Activated T-cell treated with anti-CD3 and anti-CD28 coated beads, Interleukin-2, amount 50 U/mL, for 72 hours (primary cell): ENCODE data around the gene ODAD3. TPM values are rescaled to one million over a fixed set of nuclear protein-coding genes. Genes with fewer than 3 reads are reported as not detected.
"Not testable (repeated sequence)": the region's sequence is repeated elsewhere in the genome, so short reads cannot be mapped to it uniquely, and the experiment has no call there.

Experiments
- ATAC-seq, 2 donors: fragments of 150-1000 bp; cut with Tn5 transposase; replicated peaks in 1 of 2; 2 replicates each; pipeline ENCODE4 v1.10.0; 2021; ENCODE audit warnings: moderate library complexity in 2 of 2, mild to moderate bottlenecking in 1 of 2
- DNase-seq, 2 donors: peaks; one replicate each; pipeline ENCODE4 v3.0.0; 2021 to 2022; ENCODE audit warnings: mixed read lengths in 1 of 2
- H3K27ac Mint-ChIP-seq: one replicate; pipeline ENCODE4 v1.8.0; 2022; ENCODE audit warnings: mild to moderate bottlenecking, moderate library complexity, mixed read lengths
- H3K27me3 Mint-ChIP-seq: one replicate; pipeline ENCODE4 v1.8.0; 2022; ENCODE audit warnings: low read depth, mixed read lengths
- H3K36me3 Mint-ChIP-seq, 2 donors: one replicate each; pipeline ENCODE4 v1.8.0; 2022; ENCODE audit warnings: mixed read lengths in 2 of 2, mild to moderate bottlenecking in 1 of 2; ENCODE audit not compliant: insufficient read depth in 2 of 2
- H3K4me1 Mint-ChIP-seq: one replicate; pipeline ENCODE4 v1.8.0; 2022; ENCODE audit warnings: low read depth, mixed read lengths
- H3K4me3 Mint-ChIP-seq, 2 donors: one replicate each; pipeline ENCODE4 v1.8.0; 2022; ENCODE audit warnings: mild to moderate bottlenecking in 2 of 2, mixed read lengths in 2 of 2, moderate library complexity in 2 of 2
- H3K9me3 Mint-ChIP-seq, 2 donors: one replicate each; pipeline ENCODE4 v1.8.0; 2022; ENCODE audit warnings: mixed read lengths in 2 of 2
- total RNA-seq, 2 donors: library from RNA; stranded (reverse); gene quantifications; one replicate each; pipeline ENCODE4 v1.2.3, GENCODE V29; 2022

The ODAD3 gene
- total RNA-seq, 2 donors from 2014 or later: 0.16 to 0.50 TPM

DNA sequence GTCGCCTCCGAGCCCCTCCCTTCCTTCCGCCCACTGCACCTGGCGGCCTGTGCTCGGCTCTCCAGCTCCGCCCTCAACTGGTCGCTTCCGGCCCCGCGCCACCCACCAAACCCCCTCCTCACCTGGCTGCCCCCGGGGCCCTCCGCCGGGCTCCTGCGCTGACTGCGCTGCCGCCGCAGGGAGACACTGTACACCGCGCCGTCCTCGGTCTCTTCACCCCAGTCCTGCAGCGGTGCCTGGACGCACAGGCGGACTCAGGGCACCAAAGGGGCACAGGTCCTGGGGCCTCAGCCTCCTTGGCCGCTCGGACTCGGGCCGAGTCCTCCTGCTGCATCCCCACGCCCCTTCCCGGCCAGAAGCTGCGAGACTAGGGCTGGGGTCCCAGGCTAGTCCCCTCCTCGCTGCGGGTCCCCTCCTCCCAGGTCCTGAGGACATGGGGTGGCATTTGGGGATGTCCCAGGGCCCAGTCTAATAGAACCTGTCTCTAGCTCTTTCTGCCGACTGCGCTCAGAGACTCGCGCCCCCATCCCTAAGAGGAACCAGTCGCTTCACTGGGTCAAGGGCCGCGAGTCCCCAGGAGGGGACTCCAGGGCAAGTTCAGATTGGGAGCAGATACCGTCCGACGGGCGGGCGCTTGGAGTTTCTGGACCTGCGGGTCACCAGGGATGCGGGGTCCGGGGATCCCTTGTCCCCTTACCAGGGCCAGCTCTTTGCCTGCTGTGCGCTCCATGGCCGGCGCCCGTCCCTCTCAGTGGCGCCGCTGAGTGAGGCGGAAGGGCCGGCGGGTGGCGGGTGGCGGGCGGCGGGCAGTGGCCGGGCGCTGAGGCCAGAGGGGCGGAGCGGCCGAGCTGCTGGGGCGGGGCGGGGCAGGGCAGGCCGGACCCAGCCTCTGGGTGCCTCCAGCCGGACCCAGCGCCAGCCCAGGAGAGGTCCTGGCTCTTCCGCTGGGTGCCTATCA is 16.1 kb downstream of the ODAD3 start, which contains the start of gene RGL3:
Gene RGL3, minus strand, starts transcription at position 766 of the 958 bp plus-strand sequence. Its CDS starts 36 bp downstream, at position 730.
- Mint-ChIP-seq H3K4me3 (peak within 1 kb of the TSS; percentile 39 to 84), H3K27ac (no peak within 1 kb of the TSS), H3K4me1 (peaks cover 41% of the 10 kb centered on the region), H3K36me3 (no peaks in the 10 kb centered on the region), H3K27me3 (peaks cover 65% of the 10 kb centered on the region), H3K9me3 (no peaks in the 10 kb centered on the region)
- DNase-seq (no peak), ATAC-seq (no peak)

DNA sequence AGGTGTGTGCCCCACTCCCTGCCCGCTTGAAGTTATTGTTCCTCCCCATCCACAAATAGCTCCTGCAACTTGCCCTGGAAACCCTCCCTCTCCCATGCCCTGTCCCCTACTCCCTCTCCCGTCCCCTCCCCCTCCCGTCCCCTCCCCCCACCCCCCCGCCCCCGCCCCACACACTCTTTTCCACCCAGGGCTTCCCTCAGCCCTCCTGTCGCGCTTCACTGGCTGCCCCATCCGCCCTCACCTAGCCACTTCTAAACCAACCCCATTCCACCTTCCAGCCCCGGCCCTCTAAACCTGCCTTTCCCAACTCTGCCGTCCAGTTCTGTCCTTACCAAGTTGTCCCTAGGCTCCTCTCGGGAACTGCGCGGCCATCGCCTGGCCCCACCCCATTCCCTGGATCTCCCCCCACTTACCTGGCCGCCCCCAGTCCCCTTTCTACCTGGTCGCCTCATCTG is 16.8 kb downstream of the ODAD3 start:
- Mint-ChIP-seq H3K4me3 (no peak overlapping the region), H3K4me1 (peaks cover 34% of the 10 kb centered on the region), H3K9me3 (no peaks in the 10 kb centered on the region), H3K27me3 (peaks cover 58% of the 10 kb centered on the region), H3K27ac (no peak overlapping the region), H3K36me3 (no peaks in the 10 kb centered on the region)
- DNase-seq (no peak), ATAC-seq (no peak)

DNA sequence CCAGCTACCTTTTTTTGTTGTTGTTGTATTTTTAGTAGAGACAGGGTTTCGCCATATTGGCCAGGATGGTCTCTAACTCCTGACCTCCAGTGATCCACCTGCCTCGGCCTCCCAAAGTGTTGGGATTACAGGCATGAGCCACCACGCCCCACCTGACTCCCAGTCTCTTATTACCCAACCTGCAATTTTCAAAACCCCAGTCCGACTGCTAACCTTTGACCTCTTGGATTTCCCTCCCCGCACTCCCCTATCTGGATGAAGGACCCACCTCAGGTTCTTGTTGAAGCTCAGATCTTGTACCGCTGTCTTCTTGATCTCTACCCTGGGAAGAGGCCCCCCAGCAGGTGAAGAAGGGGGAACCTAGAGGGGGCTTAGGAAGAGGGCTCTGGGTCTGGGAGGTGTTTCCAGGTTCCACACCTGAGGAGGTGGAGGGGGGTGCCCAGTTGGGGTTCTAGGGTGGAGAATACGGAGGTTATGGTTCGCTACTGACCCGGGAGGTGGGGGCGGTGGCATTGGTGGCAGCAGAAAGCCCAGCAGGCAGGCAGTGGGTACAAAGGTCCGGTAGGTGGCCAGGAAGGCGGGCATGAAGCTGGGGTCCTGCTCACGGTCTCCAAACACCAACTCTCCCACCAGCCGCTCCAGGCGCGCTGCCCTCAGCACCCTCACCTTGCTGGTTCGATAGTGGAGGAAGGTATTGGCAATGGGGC is 18.4 kb downstream of the ODAD3 start:
- peaks cover 17% of the 10 kb centered on the region for H3K4me1 Mint-ChIP-seq
- ATAC-seq: no peak
- no peak for DNase-seq
- no peaks in the 10 kb centered on the region for H3K36me3 Mint-ChIP-seq
- H3K27me3 Mint-ChIP-seq: peaks cover 44% of the 10 kb centered on the region
- no peak overlapping the region for H3K27ac Mint-ChIP-seq
- H3K4me3 Mint-ChIP-seq: no peak overlapping the region
- no peaks in the 10 kb centered on the region for H3K9me3 Mint-ChIP-seq

DNA sequence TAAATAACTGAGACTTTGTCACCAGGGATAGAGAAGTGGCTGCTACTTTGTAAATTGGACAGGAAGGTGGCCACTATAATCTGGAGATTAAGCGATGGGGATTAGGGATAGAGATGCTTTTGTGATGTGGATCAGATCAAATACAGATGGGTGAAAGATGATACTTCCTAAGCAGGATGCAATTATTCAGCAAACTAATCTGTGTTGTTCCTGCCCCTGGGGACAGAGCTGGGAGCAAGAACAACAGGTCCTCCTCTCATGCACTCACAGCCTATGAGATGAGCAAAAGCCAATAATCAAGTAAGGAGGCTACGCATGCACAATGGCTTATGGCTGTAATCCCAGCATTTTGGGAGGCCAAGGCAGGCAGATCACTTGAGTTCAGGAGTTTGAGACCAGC is 20.4 kb downstream of the ODAD3 start:
- DNase-seq (no peak), ATAC-seq (no peak)
- H3K9me3 Mint-ChIP-seq: no peaks in the 10 kb centered on the region
- no peaks in the 10 kb centered on the region for H3K36me3 Mint-ChIP-seq
- H3K27me3 Mint-ChIP-seq: peaks cover 26% of the 10 kb centered on the region
- no peak overlapping the region for H3K27ac Mint-ChIP-seq
- H3K4me1 Mint-ChIP-seq: peaks cover under 1% of the 10 kb centered on the region
- H3K4me3 Mint-ChIP-seq: no peak overlapping the region

DNA sequence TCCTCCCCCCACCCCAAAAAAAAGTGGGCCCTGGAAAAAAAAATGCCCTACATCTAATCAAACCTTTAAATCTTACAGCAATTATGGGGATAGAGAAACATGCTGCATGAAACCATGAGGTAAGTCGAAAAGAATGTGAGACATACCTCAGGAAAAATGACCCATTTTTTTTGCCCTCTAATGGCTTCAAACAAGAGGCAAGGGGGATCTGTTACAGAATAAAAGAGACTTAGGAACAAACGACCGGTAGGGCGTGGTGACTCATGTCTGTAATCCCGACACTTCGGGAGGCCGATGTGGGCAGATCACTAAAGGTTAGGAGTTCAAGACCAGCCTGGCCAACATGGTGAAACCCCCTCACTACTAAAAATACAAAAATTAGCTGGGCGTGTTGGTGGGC is 24.2 kb downstream of the ODAD3 start:
- Mint-ChIP-seq H3K27me3 (peaks cover 8% of the 10 kb centered on the region), H3K27ac (no peak overlapping the region), H3K36me3 (no peaks in the 10 kb centered on the region), H3K4me3 (no peak overlapping the region), H3K9me3 (no peaks in the 10 kb centered on the region), H3K4me1 (no peaks in the 10 kb centered on the region)
- DNase-seq (no peak), ATAC-seq (no peak)

DNA sequence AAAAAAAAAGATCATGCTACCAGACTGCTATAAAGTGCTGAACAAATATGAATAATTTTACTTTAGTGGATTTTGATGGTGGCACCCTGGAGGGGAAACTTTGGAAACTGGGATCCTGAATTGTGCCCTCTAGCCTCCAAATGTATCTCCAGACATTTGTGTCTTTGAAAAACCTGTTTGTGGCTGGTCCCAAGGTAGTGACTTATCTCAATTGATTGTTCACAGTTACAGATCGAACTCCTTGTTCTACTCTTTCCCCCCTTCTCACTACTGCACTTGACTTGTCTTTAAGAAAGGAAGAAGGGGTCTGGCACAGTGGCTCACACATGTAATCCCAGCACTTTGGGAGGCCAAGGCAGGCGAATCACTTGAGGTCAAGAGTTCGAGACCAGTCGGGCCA is 26.3 kb downstream of the ODAD3 start:
- H3K4me1 Mint-ChIP-seq: no peaks in the 10 kb centered on the region
- no peaks in the 10 kb centered on the region for H3K9me3 Mint-ChIP-seq
- ATAC-seq (no peak), DNase-seq (no peak)
- no peak overlapping the region for H3K4me3 Mint-ChIP-seq
- no peaks in the 10 kb centered on the region for H3K36me3 Mint-ChIP-seq
- no peak overlapping the region for H3K27ac Mint-ChIP-seq
- peaks cover 8% of the 10 kb centered on the region for H3K27me3 Mint-ChIP-seq

DNA sequence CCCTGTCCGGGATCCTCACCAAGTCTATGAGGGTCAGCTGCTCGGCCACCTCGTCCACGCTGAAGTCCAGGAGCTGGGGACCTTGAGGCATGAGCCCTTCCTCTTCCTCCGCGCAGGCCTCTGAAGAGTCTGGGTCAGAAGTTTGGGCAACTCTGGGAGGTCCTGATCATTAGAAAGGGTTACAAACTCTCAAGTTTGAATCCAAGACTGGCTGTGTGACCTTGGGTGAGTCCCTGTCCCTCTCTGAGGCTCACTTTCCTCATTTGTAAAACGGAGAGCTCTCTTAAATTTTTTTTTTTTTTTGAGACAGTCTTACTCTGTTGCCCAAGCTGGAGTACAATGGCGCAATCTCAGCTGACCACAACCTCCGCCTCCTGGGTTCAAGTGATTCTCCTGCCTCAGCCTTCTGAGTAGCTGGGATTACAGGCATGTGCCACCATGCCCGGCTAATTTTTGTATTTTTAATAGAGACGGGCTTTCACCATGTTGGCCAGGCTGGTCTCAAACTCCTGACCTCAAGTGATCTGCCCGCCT is 28.2 kb downstream of the ODAD3 start:
- ATAC-seq, H3K27me3 Mint-ChIP-seq, H3K9me3 Mint-ChIP-seq, DNase-seq, H3K4me1 Mint-ChIP-seq, H3K36me3 Mint-ChIP-seq, H3K4me3 Mint-ChIP-seq, H3K27ac Mint-ChIP-seq: not testable (repeated sequence)

DNA sequence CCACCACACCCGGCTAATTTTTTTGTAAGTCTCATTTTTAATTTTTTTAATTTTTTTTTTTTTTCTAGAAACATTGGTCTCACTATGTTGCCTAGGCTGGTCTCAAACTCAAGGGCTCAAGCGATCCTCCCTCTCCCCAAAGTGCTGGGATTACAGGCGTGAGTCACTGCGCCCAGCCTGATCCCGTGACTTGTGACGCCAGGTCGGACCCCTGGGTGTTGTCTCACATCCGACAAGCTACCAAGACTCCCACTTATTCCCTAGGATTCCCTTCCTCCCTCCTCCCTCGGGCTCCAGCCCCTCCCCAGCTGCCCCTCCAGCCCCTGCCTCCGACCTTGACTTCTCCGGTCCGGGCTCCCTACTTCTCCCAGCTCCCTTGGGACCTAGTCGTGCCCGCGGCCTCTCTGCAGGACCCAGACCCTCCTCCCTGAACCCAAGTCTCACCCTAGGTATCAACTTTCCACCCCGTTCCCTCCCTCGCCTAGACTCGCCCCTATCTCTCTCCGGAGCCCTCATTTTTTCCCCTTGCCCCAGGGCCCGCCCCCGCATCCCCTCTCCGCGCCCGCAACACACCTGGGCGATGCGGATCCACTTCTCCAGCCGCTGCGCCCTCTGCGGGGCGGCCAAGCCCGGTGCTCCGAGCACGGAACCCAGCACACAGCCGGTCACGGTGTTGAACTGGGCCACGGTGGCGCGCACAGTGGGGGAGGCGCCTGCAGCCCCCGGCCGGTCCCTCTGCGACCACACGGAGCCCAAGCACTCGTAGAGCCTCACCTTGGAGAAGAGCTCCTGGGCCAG is 28.9 kb downstream of the ODAD3 start:
- peak; percentile 41 to 53 for DNase-seq
- peak; percentile 70 to 71 for ATAC-seq
- Mint-ChIP-seq H3K4me1 (no peaks in the 10 kb centered on the region), H3K4me3 (no peak overlapping the region), H3K27ac (no peak overlapping the region), H3K36me3 (no peaks in the 10 kb centered on the region), H3K27me3 (peaks cover 8% of the 10 kb centered on the region), H3K9me3 (no peaks in the 10 kb centered on the region)

DNA sequence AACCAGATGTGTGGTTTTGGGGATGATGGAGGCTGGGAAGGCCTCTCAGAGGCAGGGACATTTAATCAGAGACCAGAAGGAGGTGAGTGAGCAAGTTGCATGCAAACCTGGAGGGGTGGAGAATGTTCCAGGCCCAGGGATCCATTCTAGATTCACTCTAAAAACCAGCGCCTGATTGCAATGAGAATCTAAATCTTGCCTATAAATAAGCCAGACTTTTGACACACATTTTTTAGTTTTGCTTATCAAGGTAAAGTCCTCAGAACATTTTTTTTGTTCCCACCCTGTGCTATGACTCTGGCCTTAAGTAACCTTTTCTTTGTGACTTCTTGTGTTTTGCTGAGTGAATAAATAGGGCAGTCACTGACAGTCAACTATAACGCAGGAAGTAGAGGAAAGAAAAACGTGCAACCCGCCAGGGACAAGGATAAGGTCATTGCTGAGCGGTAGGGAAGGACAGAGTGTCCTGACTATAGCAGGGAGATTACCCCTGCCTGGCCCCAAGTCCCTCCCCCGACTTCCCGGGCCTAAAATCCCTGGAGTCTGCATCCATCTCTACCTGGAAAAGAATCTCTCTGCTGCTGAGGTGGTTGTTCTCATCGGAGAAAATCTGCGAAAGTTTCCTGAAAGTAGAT is 30.2 kb downstream of the ODAD3 start:
- Mint-ChIP-seq H3K4me3 (no peak overlapping the region), H3K27ac (no peak overlapping the region)

DNA sequence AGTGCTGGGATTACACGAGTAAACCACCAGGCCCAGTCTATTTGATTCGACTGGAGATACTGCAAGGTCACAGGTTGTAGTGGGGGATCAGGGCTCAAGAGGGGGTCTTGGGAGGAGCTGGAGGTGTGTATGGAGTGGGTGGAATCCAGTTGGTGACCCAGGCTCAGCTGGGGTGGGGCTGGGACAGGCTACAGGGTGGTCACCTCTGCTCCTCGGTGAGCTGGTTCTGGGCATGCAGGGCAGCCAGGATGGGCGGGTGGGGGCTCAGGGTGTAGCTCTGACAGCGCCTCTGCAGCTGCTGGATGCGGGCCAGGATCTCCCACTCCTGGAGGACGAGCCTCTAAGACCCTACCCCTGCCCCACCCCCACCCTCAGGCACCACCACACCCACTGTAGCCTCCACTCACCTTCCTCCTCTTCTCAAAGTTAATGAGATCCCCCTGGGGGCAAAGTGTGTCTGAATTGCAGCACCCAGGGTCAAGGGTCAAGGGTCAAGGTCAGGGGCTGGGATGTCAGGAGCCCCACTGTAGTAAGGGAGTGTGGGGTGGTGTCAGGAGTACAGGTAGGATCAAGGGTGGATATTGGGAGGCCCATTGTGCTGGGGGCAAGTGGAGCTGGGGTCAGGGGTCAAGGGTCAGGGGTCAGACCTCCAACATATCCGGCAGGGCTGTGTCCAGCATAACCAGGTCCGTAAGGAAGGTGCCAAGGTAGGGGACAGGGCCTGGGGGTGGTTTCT is 32.9 kb downstream of the ODAD3 start:
- no peak for ATAC-seq
- H3K4me1 Mint-ChIP-seq: no peaks in the 10 kb centered on the region
- no peaks in the 10 kb centered on the region for H3K36me3 Mint-ChIP-seq
- peaks cover under 1% of the 10 kb centered on the region for H3K27me3 Mint-ChIP-seq
- DNase-seq: no peak
- H3K4me3 Mint-ChIP-seq: no peak overlapping the region
- no peaks in the 10 kb centered on the region for H3K9me3 Mint-ChIP-seq
- H3K27ac Mint-ChIP-seq: no peak overlapping the region

More for the DNA sequence above, 30.2 kb downstream of the ODAD3 start:
- DNase-seq (no peak), ATAC-seq (no peak)
- Mint-ChIP-seq H3K27me3 (peaks cover 8% of the 10 kb centered on the region), H3K36me3 (no peaks in the 10 kb centered on the region), H3K9me3 (no peaks in the 10 kb centered on the region), H3K4me1 (no peaks in the 10 kb centered on the region)

DNA sequence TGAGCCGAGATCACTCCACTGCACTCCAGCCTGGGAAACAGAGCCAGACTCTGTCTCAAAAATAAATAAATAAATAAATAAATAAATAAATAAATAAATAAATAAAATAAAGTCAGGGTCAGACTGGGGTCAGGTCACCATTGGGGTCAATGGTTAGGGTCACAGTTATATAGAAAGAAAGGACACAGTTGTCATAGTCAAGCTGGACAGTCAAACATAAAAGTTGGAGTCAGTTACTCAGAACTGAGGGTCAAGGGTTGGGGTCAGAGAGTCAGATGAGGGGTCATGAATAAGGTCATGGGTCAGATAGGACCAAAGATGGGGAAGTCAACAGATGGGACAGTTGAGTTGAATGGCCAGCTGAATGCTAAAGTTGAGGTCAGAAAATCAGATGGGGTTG is 34.1 kb downstream of the ODAD3 start:
- H3K36me3 Mint-ChIP-seq: no peaks in the 10 kb centered on the region
- DNase-seq (no peak), ATAC-seq (no peak)
- no peaks in the 10 kb centered on the region for H3K4me1 Mint-ChIP-seq
- H3K27me3 Mint-ChIP-seq: no peaks in the 10 kb centered on the region
- H3K4me3 Mint-ChIP-seq: no peak overlapping the region
- H3K9me3 Mint-ChIP-seq: no peaks in the 10 kb centered on the region
- no peak overlapping the region for H3K27ac Mint-ChIP-seq

DNA sequence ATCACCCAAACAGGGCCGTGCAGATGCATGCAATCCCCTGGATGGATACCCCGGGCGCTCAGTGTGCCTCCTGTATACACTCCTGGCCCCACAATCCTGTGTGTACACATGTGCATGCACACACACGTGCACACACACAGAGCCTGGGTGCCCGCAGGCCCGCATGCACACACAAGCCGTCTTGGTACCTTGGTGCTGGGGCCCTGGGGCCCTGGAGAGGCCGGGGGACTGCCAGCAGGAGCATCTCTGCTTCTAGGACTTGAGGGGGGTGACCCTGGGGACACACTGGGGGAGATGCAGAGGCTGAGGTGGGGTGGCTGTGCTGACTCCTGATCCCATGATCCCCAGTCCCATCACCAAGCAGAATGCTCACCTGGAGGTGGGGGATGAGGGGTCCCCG is 35.3 kb downstream of the ODAD3 start:
- Mint-ChIP-seq H3K4me1 (no peaks in the 10 kb centered on the region), H3K9me3 (no peaks in the 10 kb centered on the region), H3K36me3 (no peaks in the 10 kb centered on the region), H3K27ac (no peak overlapping the region), H3K4me3 (no peak overlapping the region), H3K27me3 (peaks cover 8% of the 10 kb centered on the region)
- no peak for ATAC-seq
- DNase-seq: no peak
